ENCODE data around the gene PIGU.

DNA sequence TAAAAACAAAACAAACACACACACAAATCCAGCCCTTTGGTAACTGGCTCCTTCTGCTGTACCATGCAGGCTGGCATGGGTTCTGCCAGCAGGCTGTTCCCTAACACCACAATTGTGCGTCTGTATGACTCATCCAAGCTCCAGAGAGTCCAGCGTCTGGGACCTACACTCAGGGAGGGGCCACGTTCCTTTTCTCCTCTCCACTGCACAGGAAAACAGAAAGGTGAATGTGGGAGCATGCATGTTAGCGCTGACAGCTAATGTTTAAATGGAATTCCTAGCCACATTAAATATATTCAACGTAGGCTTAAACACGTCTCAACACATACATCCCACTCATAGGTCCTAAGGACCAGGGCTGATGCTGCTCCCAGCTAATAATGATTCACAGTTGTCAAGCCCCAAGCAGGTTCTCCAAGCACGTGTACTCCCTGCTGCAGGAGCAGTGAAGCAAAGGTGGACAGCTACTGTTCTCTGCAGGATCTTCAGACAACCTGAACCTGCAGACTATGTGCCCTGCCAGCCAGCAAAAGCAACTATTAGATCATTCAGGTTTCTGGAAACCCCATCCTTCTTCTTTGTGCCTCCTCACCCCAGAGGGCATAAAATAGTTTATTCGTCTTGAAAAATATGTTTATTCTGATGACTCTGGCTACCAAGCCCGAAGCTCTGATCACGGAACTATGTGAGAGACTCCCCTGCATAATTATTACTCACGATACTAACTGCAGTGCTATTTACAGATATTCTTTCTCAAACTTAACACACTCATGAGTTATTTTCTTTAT lies 97.5 kb downstream of the PIGU start:
- TF ChIP-seq, protein P1, sequence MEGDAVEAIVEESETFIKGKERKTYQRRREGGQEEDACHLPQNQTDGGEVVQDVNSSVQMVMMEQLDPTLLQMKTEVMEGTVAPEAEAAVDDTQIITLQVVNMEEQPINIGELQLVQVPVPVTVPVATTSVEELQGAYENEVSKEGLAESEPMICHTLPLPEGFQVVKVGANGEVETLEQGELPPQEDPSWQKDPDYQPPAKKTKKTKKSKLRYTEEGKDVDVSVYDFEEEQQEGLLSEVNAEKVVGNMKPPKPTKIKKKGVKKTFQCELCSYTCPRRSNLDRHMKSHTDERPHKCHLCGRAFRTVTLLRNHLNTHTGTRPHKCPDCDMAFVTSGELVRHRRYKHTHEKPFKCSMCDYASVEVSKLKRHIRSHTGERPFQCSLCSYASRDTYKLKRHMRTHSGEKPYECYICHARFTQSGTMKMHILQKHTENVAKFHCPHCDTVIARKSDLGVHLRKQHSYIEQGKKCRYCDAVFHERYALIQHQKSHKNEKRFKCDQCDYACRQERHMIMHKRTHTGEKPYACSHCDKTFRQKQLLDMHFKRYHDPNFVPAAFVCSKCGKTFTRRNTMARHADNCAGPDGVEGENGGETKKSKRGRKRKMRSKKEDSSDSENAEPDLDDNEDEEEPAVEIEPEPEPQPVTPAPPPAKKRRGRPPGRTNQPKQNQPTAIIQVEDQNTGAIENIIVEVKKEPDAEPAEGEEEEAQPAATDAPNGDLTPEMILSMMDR (IDR thresholded peaks at IDR 0.05 in 2 of 3, conservative IDR thresholded peaks at IDR 0.05 in 1 of 3; ENCODE audit: borderline replicate concordance in 1 of 3, insufficient read depth in 1 of 3, low read depth in 2 of 3, low read length in 2 of 3), result peak; percentile 46 to 60 (median 49); a peak in 5 of 6 replicates
- TF ChIP-seq ZNF274 (IDR thresholded peaks at IDR 0.05; ENCODE audit: low read depth, low read length) (no peak), EZH2 (IDR thresholded peaks at IDR 0.05) (no peak), JUND (IDR thresholded peaks at IDR 0.05) (peak; percentile 41; the same call in 1 of the 2 replicates), YY1 (IDR thresholded peaks at IDR 0.05; ENCODE audit: extremely low read depth, insufficient replicate concordance, low read depth, low read length) (no peak), SIN3A (IDR thresholded peaks at IDR 0.05; ENCODE audit: low read depth) (no peak), ZFX (IDR thresholded peaks at IDR 0.05) (no peak), POLR2A (IDR thresholded peaks at IDR 0.05; ENCODE audit: borderline replicate concordance, extremely low read depth, insufficient read depth, insufficient read length) (no peak), EZH2phosphoT487 (IDR thresholded peaks at IDR 0.05; ENCODE audit: borderline replicate concordance) (no peak)
- TF ChIP-seq, protein P2, sequence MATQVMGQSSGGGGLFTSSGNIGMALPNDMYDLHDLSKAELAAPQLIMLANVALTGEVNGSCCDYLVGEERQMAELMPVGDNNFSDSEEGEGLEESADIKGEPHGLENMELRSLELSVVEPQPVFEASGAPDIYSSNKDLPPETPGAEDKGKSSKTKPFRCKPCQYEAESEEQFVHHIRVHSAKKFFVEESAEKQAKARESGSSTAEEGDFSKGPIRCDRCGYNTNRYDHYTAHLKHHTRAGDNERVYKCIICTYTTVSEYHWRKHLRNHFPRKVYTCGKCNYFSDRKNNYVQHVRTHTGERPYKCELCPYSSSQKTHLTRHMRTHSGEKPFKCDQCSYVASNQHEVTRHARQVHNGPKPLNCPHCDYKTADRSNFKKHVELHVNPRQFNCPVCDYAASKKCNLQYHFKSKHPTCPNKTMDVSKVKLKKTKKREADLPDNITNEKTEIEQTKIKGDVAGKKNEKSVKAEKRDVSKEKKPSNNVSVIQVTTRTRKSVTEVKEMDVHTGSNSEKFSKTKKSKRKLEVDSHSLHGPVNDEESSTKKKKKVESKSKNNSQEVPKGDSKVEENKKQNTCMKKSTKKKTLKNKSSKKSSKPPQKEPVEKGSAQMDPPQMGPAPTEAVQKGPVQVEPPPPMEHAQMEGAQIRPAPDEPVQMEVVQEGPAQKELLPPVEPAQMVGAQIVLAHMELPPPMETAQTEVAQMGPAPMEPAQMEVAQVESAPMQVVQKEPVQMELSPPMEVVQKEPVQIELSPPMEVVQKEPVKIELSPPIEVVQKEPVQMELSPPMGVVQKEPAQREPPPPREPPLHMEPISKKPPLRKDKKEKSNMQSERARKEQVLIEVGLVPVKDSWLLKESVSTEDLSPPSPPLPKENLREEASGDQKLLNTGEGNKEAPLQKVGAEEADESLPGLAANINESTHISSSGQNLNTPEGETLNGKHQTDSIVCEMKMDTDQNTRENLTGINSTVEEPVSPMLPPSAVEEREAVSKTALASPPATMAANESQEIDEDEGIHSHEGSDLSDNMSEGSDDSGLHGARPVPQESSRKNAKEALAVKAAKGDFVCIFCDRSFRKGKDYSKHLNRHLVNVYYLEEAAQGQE (IDR thresholded peaks at IDR 0.05; ENCODE audit: low read depth), result no peak
